Measurements from ENCODE around the gene KRT72. TPM values are rescaled to one million over a fixed set of nuclear protein-coding genes. Genes with fewer than 3 reads are reported as not detected.
"Not testable (repeated sequence)": the region's sequence is repeated elsewhere in the genome, so short reads cannot be mapped to it uniquely, and the experiment has no call there.

Gene KRT72
- polyA plus RNA-seq, 3 donors, result not detected

DNA sequence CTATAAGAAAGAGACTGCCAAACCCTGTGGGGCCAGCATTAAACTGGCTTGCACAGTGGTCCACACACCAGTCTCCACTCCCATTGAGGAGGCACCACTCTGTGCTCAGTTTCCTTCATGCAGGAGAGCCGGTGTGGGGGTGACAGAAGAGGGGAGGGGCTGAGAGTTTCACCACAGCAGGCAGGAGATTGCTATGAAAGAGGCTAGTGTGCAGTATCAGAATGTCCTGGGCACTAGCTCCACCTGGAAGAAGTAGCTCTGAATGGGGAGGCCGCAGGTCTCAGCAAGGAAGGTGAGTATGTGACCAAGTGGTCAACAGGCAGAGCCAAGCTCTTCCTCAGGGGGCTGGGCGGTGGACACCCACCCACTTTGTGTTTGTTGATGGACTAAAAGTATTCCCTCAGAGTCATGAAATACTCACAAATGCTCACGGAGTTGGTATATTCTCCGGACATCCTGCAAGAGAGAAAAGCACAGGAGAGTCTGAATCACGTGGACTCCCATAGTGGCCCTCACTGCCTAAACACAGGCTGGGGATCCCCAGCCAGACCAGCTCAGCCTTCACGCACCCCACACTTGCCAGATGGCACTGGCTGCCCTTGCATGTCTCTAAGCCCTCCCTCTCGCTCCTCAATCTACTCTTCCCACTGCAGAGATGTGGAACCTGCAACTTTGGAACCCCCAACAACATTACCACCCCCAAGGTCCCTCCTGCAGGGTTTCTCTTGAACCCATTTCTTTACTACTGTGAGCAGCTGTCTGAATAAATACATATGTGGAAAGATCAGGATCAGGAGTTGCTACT lies 7.8 kb upstream of the KRT72 start:
- DNase-seq (ENCODE audit: low read depth in 3 of 3, low spot score in 2 of 3), result no peak

DNA sequence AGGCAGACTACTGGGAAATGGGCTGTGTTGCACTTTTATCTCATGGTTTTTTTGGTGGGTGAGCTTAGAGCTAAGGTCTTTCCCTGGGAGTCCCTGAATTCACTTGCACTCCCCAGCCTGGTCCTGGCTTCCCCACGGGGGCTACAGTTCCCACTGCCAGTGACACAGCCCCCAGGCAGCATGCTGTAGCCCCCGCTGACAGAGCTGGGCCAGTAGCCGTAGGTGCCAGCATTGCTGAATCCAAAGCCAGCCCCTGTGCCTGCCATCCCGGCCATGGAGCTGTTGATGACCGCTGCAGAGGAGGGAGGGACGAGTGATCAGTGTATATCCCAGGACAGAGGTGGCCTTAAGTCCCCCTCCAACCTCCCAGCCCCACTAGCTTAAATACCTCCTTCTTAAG lies 6.9 kb upstream of the KRT72 start:
- DNase-seq (ENCODE audit: low read depth in 3 of 3, low spot score in 2 of 3), result no peak

DNA sequence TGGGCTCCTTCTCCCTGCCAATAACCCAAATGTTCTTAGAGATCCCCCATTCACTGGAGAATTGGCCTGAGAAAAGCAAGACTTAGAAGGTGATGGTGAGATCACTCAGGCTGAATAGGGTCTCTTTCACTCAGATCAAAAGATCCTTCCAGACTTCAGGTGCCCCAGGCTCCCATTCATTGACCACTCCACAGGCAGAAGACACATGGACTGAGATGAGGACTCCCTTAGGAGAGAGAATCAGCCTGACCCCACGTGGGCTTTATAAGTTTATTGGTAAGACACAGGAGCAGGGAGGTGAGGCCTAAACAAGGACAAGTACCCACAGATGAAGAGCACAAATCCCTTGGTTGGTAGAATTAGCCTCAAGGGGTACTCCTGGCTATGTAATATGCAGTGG lies 6.1 kb upstream of the KRT72 start:
- DNase-seq (ENCODE audit: low read depth in 3 of 3, low spot score in 2 of 3), result no peak

DNA sequence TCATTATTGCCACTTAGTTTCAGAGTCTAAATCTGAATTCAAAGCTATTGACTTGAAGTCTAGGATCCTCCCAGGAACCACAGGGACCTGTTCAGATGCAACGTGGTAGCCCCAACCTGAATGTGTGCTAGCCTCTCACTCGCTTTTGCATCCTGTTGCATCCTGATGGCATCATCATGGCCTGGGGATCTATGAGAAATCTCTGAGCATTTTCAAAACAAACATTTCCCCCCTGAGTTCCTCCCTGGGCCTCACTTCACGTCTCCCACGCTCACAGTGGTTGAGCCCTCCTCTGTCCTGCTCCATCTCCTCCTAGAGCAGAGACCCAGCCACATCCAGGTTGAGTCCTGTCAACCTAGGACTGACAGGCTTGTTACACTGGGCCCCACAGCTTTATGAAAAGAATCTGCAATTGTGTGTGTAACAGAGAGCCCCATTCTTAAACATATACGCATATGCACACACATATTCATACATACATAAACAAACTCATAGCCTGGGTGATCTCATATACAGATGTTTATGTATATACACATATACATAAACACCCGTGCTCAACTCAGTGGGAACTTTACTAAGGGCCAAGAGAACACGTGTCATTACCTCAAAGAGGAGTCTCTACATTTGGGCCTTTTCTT lies 5.4 kb upstream of the KRT72 start:
- DNase-seq (ENCODE audit: low read depth in 3 of 3, low spot score in 2 of 3), result no peak

DNA sequence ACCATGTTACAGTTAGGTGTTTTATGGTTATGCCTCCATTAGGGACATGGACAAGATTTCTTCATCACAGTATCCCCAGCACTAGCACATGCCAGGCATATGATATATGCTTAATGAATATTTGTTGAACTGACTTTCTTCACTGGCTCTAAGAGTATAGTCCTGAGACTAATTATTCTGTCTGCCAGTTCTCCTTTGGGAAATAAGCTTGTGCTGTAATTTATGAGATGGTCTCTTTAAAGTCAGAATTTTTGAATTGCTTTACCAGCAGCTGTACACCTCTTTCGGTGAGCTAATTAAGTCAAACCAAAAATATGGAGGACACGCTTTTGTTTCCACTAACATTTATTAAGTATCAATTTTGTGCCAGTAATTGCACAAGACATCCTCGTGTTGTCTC lies 4.8 kb upstream of the KRT72 start:
- DNase-seq (ENCODE audit: low read depth in 3 of 3, low spot score in 2 of 3), result no peak

DNA sequence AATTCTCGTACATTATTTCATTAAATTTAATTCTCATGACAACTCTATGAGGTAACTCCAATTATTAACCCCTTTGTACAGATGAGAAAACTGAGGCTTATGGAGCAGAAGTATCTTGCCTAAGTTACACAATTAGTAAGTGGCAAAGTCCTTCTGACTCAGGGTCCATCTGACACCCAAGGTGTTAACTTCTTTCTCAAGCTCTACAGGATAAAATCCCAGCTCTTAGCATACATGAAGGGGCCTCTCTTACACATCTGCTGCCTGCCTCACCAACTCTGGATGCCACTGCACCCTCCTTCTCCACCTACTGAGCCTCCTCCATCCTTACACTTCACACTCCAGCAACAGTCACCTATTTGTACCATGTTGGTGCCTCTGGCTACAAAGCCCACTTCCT lies 4.3 kb upstream of the KRT72 start:
- DNase-seq (ENCODE audit: low read depth in 3 of 3, low spot score in 2 of 3), result no peak

DNA sequence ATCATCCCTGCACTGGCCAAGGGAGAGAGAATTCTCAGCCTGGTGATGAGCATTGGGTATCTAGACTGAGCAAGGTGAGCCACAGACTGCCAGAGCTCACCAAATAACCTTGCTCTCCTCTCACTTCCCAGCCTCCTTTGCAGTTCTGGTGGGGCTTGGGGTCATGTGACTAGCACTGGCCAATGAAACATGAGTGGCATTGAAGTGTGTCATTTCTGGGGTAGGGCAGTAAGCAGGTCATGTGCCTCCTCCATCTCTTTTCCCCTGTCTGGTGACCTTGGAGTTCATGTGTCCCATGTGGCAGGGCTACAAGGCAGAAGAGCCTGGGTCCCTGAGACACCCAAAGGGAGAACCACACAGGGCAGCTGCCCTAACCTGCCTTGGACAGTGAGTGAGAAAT lies 3.6 kb upstream of the KRT72 start:
- no peak for DNase-seq (ENCODE audit: low read depth in 3 of 3, low spot score in 2 of 3)

DNA sequence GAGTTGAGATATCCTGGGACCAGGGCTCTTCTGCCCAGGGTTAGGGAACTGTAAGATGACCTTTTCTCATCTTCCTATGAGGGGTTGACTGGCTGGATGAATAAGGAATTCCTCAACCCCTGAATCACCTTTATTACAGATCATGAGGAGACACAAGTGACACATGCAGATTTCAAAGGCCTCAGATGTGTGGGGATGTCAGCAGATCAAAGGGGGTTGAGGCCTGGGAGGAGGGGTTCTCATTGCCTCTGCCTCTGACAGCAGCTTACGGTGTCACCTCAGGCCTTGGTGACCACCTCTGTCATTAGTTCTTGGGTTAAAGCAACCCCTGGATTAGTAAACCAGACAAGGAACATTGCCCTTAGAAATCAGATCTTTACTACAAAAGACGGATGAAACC lies 2.1 kb upstream of the KRT72 start:
- DNase-seq (ENCODE audit: low read depth in 3 of 3, low spot score in 2 of 3), result no peak

DNA sequence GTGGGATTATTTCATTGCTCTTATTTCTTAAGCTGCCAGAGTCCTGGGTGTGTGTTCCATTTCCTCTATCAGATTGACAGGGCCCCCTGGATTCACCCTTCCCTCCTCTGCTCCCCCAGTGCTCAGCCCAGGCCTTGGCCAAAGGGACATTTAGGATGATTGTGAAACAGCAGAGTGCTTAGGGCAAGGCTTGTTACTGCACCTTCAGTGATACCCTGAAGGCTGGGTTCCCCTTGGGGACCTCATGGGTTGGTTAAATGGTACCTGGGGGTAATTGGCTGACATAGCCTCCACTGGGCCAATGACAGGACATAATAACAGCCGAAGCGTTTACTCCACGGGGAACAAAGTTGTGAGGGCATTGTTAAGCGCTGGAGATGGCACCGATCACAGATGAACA lies 1.3 kb upstream of the KRT72 start:
- DNase-seq (ENCODE audit: low read depth in 3 of 3, low spot score in 2 of 3), result no peak

DNA sequence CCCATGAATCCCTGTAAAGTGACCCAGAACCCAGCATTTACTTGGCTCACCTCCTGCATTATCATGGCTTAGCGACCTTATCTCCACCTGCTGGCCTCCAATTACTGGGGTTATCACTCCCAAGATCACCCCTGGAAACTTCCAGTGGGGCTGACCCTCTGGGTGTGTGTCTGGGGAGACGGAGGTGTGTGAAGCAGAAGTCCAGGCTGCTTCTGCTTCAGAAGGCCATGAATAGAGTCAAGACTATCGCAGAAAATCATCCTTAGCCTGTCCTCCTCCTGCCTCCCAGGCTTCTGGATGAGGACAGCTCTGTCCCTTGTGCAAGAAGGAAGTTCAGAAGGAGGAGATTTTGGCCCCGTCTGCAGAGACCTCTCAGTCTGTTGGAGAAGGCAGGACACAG lies 408 bp upstream of the KRT72 start:
- DNase-seq (ENCODE audit: low read depth in 3 of 3, low spot score in 2 of 3), result no peak

DNA sequence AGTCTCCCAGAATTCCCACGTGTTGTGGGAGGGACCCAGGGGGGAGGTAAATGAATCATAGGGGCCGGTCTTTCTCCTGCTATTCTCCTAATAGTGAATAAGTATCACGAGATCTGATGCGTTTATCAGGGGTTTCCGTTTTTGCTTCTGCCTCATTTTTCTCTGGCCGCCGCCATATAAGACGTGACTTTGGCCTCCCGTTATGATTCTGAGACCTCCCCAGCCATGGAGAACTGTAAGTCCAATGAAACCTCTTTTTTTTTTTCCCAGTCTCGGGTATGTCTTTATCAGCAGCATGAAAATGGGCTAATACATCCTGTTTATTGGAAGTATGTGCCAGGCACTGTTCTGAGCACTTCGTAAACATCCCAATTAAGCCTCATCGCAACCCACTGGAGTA lies 788 bp downstream of the KRT72 start:
- DNase-seq (ENCODE audit: low read depth in 3 of 3, low spot score in 2 of 3), result no peak

DNA sequence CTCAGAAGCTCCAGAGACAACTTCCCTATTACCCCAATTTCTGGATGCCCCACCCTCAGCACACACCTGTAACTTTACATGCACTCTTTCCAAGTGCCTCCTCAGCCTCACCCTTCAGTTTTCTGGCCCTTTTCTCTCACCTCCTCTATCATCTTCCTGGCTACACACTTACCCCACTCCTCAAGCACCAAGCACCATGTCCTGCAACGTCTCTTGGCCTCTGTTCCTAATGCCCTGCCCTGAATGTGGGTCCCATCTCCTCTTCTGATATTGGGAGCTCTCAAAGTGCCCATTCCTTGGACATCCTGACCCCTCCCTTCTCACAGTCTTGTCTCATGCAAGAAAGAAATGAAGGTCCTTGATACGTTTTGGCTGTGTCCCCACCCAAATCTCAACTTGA lies 1.2 kb downstream of the KRT72 start:
- no peak for DNase-seq (ENCODE audit: low read depth in 3 of 3, low spot score in 2 of 3)

DNA sequence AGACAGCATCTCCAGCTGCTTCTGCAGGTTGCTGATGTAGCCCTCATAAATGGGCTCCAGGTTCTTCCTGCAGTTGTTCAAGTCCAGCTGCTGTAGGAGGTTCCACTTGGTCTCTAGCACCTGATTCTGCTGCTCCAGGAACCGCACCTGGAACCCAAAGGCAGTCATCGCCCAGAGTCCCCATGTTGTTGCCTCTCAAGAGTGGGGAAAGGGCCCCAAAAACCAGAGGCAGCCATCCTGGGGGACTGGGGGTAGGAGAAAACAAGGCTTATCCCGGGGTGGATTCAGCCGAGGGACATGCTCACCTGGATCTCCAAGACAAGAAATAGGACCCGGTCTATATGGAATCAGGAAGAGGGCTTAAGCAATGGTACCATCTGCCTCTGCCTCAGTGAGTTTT lies 2.3 kb downstream of the KRT72 start:
- no peak for DNase-seq (ENCODE audit: low read depth in 3 of 3, low spot score in 2 of 3)

DNA sequence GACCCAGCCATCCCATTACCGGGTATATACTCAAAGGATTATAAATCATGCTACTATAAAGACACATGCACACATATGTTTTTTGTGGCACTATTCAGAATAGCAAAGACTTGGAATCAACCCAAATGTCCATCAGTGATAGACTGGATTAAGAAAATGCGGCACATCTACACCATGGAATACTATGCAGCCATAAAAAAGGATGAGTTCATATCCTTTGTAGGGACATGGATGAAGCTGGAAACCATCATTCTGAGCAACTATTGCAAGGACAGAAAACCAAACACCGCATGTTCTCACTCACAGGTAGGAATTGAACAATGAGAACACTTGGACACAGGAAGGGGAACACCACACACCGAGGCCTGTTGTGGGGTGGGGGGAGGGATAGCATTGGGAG lies 7.0 kb downstream of the KRT72 start:
- DNase-seq (ENCODE audit: low read depth in 3 of 3, low spot score in 2 of 3), result not testable (repeated sequence)

DNA sequence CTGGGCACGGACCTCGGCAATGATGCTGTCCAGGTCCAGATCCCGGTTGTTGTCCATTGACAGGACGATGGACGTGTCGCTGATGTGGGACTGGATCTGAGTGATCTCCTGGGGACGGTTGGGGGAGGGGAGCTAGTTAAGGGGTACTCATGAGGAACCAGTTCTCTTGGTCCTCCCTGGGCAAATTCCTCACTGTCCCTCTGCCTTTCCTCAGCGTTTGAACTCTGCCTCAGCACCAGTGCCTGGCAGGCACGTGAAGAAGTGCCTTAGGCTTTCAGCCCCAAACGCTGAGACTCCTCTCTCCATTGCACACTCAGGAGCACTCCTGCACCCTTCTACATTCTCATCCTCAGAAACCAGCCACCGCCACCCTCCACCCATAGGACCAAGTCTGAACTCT lies 9.7 kb downstream of the KRT72 start:
- DNase-seq (ENCODE audit: low read depth in 3 of 3, low spot score in 2 of 3), result no peak

DNA sequence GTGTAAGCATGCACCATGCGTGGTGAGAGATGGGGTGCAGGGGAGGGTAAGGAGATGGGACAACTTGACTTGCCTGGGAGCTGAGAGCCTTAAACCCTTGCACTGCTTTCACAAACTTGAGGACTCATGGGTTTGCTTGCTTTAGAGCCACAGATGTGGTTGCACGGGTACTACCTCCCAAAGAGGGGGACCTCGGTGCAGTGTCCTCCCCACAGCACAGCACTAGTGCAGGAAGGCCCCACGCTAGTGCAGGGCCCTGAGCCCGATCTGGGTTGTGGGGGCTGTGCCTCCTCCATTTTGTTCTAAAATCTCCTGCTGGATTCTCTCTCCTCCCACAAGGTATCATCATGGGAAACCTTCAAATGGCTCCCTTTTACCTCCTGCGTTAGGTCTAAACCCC lies 11.2 kb downstream of the KRT72 start:
- no peak for DNase-seq (ENCODE audit: low read depth in 3 of 3, low spot score in 2 of 3)

DNA sequence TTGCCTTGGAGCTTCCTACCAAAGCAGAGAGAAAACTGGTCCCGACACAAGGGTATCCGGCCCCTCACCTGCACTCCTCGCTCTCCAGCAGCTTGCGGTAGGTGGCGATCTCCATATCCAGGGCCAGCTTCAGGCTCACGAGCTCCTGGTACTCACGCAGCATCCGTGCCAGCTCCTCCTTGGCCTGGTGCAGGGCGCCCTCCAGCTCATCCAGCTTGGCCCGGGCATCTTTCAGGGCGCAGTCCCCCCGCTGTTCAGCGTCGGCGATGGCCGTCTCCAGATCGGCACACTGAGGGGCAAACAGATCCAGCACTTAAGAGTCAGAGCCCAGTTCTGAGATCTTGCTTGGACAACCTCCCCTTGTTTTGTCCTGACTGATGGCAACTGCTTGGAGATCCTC lies 13.7 kb downstream of the KRT72 start:
- no peak for DNase-seq (ENCODE audit: low read depth in 3 of 3, low spot score in 2 of 3)

DNA sequence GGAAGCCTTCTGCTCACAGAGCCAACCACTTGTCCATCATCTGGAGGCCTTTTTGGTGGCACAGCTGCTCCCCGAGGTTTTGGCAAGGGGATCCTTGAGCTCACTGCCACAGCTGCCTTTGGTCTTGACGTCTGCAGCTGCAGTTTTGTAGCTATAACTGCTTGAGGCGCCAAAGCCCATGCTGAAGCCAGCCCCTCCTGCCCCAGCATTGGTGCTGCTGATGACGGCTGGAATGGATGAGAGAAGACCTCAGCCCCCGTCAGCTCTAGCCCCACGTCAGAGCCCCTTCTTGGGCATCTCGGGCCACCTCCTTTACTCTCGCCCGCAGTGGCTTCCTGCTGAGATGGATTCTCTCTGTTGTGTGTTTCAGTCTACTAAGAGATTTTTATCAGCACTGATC lies 15.3 kb downstream of the KRT72 start:
- DNase-seq (ENCODE audit: low read depth in 3 of 3, low spot score in 2 of 3), result no peak

DNA sequence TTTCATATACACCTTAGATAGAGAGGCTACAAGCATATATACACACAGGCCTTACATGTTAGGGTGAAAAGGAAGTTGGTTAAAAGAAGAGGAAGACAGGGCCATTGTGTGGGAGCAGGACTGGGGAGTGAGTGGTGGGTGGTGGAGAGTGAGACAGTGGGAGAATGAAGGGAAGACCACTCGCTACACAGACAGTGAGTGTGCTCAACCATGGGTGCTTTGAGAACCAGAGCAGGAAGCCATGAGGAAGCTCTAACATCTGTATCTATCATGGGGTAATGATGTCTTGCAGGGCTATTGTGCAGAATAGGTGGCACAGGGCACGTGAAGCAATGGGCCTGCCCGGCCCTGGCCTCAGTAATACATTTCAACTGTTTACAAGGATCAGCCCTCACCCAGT lies 16.2 kb downstream of the KRT72 start:
- DNase-seq (ENCODE audit: low read depth in 3 of 3, low spot score in 2 of 3), result no peak

DNA sequence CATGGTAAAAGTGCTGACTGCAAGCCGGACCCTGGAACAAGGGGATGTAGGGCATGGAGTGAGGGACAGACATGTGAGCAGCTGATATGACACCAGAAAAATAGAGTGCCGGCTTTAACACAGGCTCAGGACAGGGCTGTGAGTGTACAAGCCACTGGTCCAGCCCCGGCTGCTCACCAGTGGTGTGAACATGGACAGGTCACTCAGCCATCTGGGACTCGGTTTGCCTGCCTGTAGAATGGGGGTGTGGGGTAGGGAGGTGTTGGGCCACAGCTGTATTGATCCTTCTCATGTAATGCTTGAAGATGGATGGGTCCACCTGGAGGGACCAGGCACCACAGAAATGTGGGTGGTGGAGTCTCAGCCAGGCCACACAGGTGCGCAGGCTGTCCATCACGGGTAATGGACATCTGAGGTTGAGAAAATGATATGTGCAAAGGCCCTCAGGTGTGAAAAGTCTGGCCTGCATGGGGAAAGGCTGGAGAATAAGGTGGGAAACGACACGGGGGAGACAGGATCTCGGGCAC lies 17.0 kb downstream of the KRT72 start:
- DNase-seq (ENCODE audit: low read depth in 3 of 3, low spot score in 2 of 3), result no peak

DNA sequence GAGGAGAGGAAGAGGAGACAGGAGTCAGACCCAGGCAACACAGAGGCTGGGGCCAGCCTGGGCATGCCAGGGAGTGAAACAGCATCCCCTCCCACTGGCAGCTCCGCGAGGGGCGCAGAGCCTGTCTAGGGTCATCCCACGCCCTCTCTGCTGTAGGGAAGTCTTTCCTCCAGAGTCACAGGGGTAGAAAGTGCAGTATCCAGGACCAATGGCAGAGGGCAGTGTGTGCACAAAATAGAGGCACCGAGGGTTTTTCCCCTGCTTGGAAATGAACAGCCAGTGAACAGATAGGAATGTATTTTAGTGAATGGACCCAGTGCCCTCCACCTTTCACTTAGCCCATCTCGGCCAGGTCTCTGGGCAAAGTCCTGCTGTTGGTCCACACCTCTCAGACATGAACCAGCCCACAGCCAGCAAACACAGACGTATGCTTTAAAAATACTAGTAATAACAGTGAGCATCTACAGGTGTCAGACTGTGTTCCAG lies 18.2 kb downstream of the KRT72 start:
- DNase-seq (ENCODE audit: low read depth in 3 of 3, low spot score in 2 of 3), result peak; percentile 21 to 43 (median 25)

DNA sequence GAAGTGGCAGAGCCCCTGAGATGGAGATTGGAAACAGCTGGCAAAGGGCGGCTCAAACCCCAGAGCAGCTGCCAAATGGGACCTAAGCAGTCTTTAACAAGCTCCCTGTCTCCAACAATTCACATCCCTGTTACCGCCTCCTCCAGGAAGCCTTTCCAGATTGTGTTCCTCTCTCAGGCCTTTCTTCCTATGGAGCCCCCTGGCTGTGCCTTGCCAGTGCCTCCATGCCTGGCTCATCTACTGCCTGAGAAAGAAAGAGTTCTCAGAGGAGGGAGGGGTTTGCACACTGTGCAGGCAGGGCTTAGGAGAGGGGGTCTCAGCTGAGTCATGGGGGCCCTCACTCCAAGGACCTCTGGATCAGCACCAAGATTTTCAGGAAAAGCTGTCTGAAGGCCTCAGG lies 18.8 kb downstream of the KRT72 start:
- no peak for DNase-seq (ENCODE audit: low read depth in 3 of 3, low spot score in 2 of 3)

Data from right renal cortex interstitium (tissue), 3 donors.